Nephron progenitor cell (in vitro differentiated cells): ENCODE measurements around the gene ATF7IP2.
A peak's percentile ranks its signal among the peaks of the same experiment; 100 is the strongest.
"Not testable (repeated sequence)": the region's sequence is repeated elsewhere in the genome, so short reads cannot be mapped to it uniquely, and the experiment has no call there.

Experiments
- DNase-seq: peaks from one replicate; pipeline ENCODE4 v3.0.0; 2021
- H3K27ac Mint-ChIP-seq: 2 replicates; pipeline ENCODE4 v1.8.0; 2021; ENCODE audit warnings: mild to moderate bottlenecking, moderate library complexity, mixed read lengths
- H3K27me3 Mint-ChIP-seq: 2 replicates; pipeline ENCODE4 v1.8.0; 2021; ENCODE audit warnings: mild to moderate bottlenecking, low read depth, mixed read lengths; ENCODE audit not compliant: poor library complexity
- H3K36me3 Mint-ChIP-seq: 2 replicates; pipeline ENCODE4 v1.8.0; 2021; ENCODE audit warnings: low read depth, mixed read lengths
- H3K4me1 Mint-ChIP-seq: 2 replicates; pipeline ENCODE4 v1.8.0; 2021; ENCODE audit warnings: mixed read lengths
- H3K4me3 Mint-ChIP-seq: 2 replicates; pipeline ENCODE4 v1.8.0; 2021; ENCODE audit warnings: mild to moderate bottlenecking, moderate library complexity, mixed read lengths
- H3K9me3 Mint-ChIP-seq: 2 replicates; pipeline ENCODE4 v1.8.0; 2021; ENCODE audit warnings: mild to moderate bottlenecking, moderate library complexity, mixed read lengths
- TF ChIP-seq, protein P1 (sequence below): fragments of 200-600 bp; sonication (generic); IDR thresholded peaks from 2 replicates; pipeline ENCODE4 v1.5.0; 2021; ENCODE audit warnings: antibody characterized with exemption

Gene ATF7IP2

DNA sequence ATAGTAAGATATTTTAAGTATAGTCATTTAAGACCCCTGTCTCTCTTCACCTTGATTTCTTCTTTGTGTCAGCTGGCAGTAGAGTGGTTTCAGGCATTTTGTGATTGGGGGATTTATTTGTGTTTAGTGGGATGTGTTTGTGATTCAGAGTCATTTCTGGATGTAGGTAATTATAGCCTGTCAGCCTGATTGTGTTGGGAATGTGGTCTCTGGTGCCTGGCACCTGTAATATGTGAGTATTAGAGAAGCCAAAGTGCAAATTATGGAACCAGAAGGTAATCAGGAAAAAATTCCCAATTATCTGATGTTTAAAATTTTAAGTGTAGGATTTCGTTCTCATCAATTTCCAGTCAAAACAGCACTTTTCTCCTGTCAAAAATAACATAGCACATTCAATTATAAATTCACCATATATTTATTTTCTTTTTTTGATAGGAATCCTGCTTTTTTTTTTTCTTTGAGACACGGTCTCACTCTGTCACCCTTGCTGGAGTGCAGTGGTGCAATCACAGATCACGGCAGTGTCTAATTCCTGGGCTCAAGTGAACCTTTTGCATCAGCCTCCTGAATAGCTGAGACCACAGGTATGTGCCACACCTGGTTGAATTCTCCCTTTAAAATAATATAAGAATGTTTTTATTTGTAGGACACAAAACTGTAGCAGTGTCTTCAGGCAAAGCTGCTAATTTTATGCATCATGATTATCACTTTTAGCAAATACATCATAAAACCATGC, 42.7 kb downstream of the ATF7IP2 start:
- Mint-ChIP-seq H3K9me3 (peaks cover 3% of the 10 kb centered on the region), H3K4me3 (no peak overlapping the region), H3K27ac (no peak overlapping the region), H3K36me3 (peaks cover 42% of the 10 kb centered on the region), H3K4me1 (peaks cover 5% of the 10 kb centered on the region), H3K27me3 (no peaks in the 10 kb centered on the region)
- DNase-seq, result no peak
- TF ChIP-seq, protein P1, sequence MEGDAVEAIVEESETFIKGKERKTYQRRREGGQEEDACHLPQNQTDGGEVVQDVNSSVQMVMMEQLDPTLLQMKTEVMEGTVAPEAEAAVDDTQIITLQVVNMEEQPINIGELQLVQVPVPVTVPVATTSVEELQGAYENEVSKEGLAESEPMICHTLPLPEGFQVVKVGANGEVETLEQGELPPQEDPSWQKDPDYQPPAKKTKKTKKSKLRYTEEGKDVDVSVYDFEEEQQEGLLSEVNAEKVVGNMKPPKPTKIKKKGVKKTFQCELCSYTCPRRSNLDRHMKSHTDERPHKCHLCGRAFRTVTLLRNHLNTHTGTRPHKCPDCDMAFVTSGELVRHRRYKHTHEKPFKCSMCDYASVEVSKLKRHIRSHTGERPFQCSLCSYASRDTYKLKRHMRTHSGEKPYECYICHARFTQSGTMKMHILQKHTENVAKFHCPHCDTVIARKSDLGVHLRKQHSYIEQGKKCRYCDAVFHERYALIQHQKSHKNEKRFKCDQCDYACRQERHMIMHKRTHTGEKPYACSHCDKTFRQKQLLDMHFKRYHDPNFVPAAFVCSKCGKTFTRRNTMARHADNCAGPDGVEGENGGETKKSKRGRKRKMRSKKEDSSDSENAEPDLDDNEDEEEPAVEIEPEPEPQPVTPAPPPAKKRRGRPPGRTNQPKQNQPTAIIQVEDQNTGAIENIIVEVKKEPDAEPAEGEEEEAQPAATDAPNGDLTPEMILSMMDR, result no peak

DNA sequence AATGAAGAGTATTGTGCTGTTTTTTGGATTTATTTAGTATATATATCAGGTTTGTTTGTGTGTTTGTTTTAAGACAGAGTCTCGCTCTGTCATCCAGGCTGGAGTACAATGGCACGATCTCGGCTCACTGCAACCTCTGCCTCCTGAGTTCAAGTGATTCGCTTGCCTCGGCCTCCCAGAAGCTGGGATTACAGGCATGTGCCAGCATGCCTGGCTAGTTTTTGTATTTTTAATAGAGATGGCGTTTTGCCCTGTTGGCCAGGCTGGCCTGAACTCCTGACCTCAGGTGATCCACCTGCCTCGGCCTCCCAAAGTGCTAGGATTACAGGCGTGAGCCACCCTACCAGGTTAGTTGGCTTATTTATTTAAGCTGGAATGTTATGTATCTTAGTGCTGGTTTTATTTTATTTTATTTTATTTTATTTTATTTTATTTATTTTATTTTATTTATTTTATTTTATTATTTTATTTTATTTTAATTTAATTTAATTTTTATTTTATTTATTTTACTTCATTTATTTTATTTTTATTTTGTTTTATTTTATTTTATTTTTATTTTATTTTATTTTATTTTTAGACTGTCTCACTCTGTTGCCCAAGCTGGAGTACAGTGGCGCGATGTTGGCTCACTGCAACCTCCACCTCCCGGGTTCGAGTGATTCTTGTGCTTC, 43.6 kb downstream of the ATF7IP2 start:
- H3K27ac Mint-ChIP-seq, H3K27me3 Mint-ChIP-seq, H3K9me3 Mint-ChIP-seq, H3K4me1 Mint-ChIP-seq, H3K4me3 Mint-ChIP-seq, DNase-seq: not testable (repeated sequence)
- H3K36me3 Mint-ChIP-seq, result peaks cover 42% of the 10 kb centered on the region

DNA sequence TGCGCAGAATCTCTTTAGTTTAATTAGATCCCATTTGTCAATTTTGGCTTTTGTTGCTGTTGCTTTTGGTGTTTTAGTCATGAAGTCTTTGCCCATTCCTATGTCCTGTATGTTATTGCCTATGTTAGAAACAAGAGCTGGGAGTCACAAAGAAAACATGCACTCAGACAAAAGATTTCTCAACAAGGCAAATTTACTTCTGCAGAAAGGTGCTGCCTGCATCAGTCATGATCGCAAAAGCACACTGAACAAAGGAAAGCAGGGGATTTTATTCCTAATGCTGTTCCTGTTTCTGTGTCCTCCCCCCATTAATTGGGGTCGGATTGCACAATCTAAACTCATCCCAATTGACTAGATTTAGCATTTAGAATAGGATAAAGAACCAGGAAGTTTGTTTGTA, 55.9 kb downstream of the ATF7IP2 start:
- peaks cover 89% of the 10 kb centered on the region for H3K36me3 Mint-ChIP-seq
- TF ChIP-seq, protein P1, result no peak
- H3K27ac Mint-ChIP-seq, result peak overlapping the region; percentile 16
- H3K27me3 Mint-ChIP-seq, result peaks cover 3% of the 10 kb centered on the region
- no peak for DNase-seq
- H3K4me3 Mint-ChIP-seq, result no peak overlapping the region
- H3K9me3 Mint-ChIP-seq, result peaks cover 65% of the 10 kb centered on the region
- H3K4me1 Mint-ChIP-seq, result no peaks in the 10 kb centered on the region

DNA sequence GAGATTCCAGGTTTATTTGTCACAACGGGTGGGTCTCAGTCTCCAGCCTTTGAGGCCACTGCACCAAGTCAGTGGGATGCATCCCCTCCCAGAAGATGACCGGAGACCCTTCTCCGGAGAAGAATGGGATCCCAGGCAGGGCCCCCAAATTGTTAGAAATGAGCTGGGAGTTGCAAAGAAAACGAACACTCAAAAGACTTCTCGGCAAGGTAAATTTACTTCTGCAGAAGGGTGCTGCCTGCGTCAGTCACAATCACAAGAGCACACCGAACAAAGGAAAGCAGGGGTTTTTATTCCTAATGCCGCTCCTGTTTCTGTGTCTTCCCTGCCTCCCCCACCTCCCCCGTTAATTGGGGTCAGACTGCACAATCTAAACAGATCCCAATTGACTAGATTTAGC, 61.4 kb downstream of the ATF7IP2 start:
- TF ChIP-seq, protein P1, result no peak
- DNase-seq, result no peak
- Mint-ChIP-seq H3K9me3 (peaks cover 87% of the 10 kb centered on the region), H3K4me1 (no peaks in the 10 kb centered on the region), H3K36me3 (peaks cover 100% of the 10 kb centered on the region), H3K27me3 (peaks cover 8% of the 10 kb centered on the region), H3K27ac (no peak overlapping the region), H3K4me3 (no peak overlapping the region)

DNA sequence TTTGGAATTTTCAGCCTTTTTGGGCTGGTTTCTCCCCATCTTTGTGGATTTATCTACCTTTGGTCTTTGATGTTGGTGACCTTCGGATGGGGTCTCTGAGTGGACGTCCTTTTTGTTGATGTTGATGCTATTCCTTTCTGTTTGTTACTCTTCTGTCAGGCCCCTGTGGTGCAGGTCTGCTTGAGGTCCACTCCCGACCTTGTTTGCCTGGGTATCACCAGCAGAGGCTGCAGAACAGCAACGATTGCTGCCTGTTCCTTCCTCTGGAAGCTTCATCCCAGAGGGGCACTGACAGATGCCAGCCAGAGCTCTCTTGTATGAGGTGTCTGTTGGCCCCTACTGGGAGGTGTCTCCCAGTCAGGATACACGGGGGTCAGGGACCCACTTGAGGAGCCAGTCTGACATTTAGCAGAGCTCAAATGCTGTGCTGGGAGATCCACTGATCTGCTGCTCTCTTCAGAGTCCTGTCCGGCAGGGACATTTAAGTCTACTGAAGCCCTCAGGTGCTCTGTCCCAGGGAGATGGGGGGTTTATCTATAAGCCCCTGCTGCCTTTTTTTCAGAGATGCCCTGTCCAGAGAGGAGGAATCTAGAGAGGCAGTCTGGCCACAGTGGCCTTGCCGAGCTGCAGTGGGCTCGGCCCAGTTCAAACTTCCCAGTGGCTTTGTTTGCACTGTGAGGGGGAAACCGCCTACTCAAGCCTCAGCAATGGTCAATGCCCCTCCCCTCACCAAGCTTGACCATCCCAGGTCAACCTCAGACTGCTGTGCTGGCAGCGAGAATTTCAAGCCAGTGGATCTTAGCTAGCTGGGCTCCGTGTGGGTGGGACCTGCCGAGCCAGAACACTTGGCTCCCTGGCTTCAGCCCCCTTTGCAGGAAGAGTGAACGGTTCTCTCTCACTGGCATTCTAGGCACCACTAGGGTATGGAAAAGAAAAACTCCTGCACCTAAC, 66.6 kb downstream of the ATF7IP2 start:
- not testable (repeated sequence) for H3K4me1 Mint-ChIP-seq, H3K27me3 Mint-ChIP-seq, H3K4me3 Mint-ChIP-seq, H3K27ac Mint-ChIP-seq, DNase-seq
- Mint-ChIP-seq H3K36me3 (peaks cover 96% of the 10 kb centered on the region), H3K9me3 (peaks cover 50% of the 10 kb centered on the region)

DNA sequence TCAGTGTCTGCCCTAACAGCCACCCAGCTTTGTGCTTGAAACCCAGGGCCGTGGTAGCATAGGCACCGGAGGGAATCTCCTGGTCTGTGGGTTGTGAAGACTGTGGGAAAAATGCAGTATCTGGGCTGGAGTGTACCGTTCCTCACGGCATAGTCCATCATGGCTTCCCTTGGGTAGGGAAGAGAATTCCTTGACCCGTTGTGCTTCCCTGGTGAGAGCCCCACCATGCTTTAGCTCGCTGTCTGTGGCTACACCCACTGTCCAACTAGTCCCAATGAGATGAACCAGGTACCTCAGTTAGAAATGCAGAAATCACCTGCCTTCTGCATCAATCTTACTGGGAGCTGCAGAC, 67.3 kb downstream of the ATF7IP2 start:
- peaks cover 96% of the 10 kb centered on the region for H3K36me3 Mint-ChIP-seq
- TF ChIP-seq, protein P1, result no peak
- H3K27me3 Mint-ChIP-seq, result no peaks in the 10 kb centered on the region
- H3K4me3 Mint-ChIP-seq, result no peak overlapping the region
- H3K9me3 Mint-ChIP-seq, result peaks cover 43% of the 10 kb centered on the region
- H3K27ac Mint-ChIP-seq, result no peak overlapping the region
- H3K4me1 Mint-ChIP-seq, result no peaks in the 10 kb centered on the region
- no peak for DNase-seq
